ENCODE measurements around the gene VWA7. TPM values are rescaled to one million over a fixed set of nuclear protein-coding genes. Genes with fewer than 3 reads are reported as not detected.

VWA7 gene
- total RNA-seq, 1 donor: 0.36 TPM

GRCh38 chr6:31770860-31771259 lies 6.3 kb downstream of the VWA7 start:
- H2AFZ ChIP-seq (ENCODE audit: low read length): no peak overlapping the region
- no peaks in the 10 kb centered on the region for H3K9me3 ChIP-seq (ENCODE audit: low read depth, low read length)
- H3K36me3 ChIP-seq (ENCODE audit: insufficient read depth, low read length): no peaks in the 10 kb centered on the region
- no peak overlapping the region for H3K4me3 ChIP-seq (ENCODE audit: insufficient read depth, low read length)
- no peak overlapping the region for H3K4me2 ChIP-seq (ENCODE audit: insufficient read depth, low read length)
- DNase-seq (ENCODE audit: insufficient read length, low spot score, missing footprints): peak; percentile 54
- no peak for TF ChIP-seq CTCF (IDR thresholded peaks at IDR 0.05; ENCODE audit: extremely low read depth, low read depth, low read length)
- peaks cover 4% of the 10 kb centered on the region for H3K4me1 ChIP-seq (ENCODE audit: insufficient read depth, low read length)
- no peaks in the 10 kb centered on the region for H4K20me1 ChIP-seq (ENCODE audit: insufficient read depth, low read length)
- H3K27ac ChIP-seq (ENCODE audit: low read depth, low read length): no peak overlapping the region
- H3K27me3 ChIP-seq (ENCODE audit: insufficient read depth, low read length): no peaks in the 10 kb centered on the region
- H3K79me2 ChIP-seq (ENCODE audit: insufficient read depth, low read length): no peaks in the 10 kb centered on the region

DNA sequence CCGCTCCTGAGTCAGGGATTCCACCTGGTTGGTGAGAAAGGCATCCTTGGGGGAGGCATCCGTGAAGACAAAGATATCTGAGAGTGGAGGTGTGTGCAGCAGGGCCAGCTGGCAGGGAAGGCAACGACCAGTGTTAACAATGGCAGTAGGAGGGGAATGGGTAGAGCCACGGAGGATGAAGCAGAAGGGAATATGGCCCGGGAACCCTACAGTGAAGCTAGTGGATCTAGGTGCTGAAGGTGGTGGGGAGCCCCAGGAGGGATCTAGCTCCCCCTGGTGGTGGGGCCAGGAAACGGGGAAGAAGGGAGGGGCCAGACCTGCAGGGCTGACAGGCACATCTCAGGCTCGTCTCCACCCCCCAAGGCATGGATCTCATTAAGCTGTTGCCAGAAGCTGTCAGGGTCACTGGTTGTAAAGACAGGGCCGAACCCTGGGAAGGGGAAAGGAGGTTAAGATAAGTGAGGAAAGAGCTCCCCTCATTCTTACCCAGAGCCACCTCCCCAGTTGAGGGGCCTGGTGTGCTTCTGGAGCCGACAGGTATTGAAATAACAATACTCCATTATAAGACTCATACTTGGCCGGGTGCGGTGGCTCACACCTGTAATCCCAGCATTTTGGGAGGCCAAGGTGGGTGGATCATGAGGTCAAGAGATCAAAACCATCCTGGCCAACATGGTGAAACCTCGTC lies 7.3 kb downstream of the VWA7 start:
- TF ChIP-seq CTCF (IDR thresholded peaks at IDR 0.05; ENCODE audit: extremely low read depth, low read depth, low read length): peak; percentile 85
- H3K9me3 ChIP-seq (ENCODE audit: low read depth, low read length): no peaks in the 10 kb centered on the region
- H3K4me3 ChIP-seq (ENCODE audit: insufficient read depth, low read length): no peak overlapping the region
- H3K4me2 ChIP-seq (ENCODE audit: insufficient read depth, low read length): no peak overlapping the region
- H2AFZ ChIP-seq (ENCODE audit: low read length): no peak overlapping the region
- peak; percentile 97 for DNase-seq (ENCODE audit: insufficient read length, low spot score, missing footprints)
- H4K20me1 ChIP-seq (ENCODE audit: insufficient read depth, low read length): no peaks in the 10 kb centered on the region
- no peak overlapping the region for H3K27ac ChIP-seq (ENCODE audit: low read depth, low read length)
- no peaks in the 10 kb centered on the region for H3K79me2 ChIP-seq (ENCODE audit: insufficient read depth, low read length)
- no peaks in the 10 kb centered on the region for H3K27me3 ChIP-seq (ENCODE audit: insufficient read depth, low read length)
- H3K36me3 ChIP-seq (ENCODE audit: insufficient read depth, low read length): no peaks in the 10 kb centered on the region
- peaks cover 4% of the 10 kb centered on the region for H3K4me1 ChIP-seq (ENCODE audit: insufficient read depth, low read length)

GRCh38 chr6:31768363-31769257 lies 8.5 kb downstream of the VWA7 start:
- DNase-seq (ENCODE audit: insufficient read length, low spot score, missing footprints): peak; percentile 63
- H3K79me2 ChIP-seq (ENCODE audit: insufficient read depth, low read length): no peaks in the 10 kb centered on the region
- H3K9me3 ChIP-seq (ENCODE audit: low read depth, low read length): no peaks in the 10 kb centered on the region
- no peak overlapping the region for H3K4me3 ChIP-seq (ENCODE audit: insufficient read depth, low read length)
- H3K36me3 ChIP-seq (ENCODE audit: insufficient read depth, low read length): no peaks in the 10 kb centered on the region
- H2AFZ ChIP-seq (ENCODE audit: low read length): no peak overlapping the region
- no peak for TF ChIP-seq CTCF (IDR thresholded peaks at IDR 0.05; ENCODE audit: extremely low read depth, low read depth, low read length)
- H3K4me1 ChIP-seq (ENCODE audit: insufficient read depth, low read length): peaks cover 4% of the 10 kb centered on the region
- H3K4me2 ChIP-seq (ENCODE audit: insufficient read depth, low read length): no peak overlapping the region
- no peak overlapping the region for H3K27ac ChIP-seq (ENCODE audit: low read depth, low read length)
- no peaks in the 10 kb centered on the region for H4K20me1 ChIP-seq (ENCODE audit: insufficient read depth, low read length)
- H3K27me3 ChIP-seq (ENCODE audit: insufficient read depth, low read length): no peaks in the 10 kb centered on the region

- Histone ChIP-seq H3K79me2 (ENCODE audit: insufficient read depth, low read length) (no peaks in the 10 kb centered on the region), H3K4me1 (ENCODE audit: insufficient read depth, low read length) (peaks cover 4% of the 10 kb centered on the region), H3K36me3 (ENCODE audit: insufficient read depth, low read length) (peaks cover 3% of the 10 kb centered on the region), H3K4me3 (ENCODE audit: insufficient read depth, low read length) (no peak overlapping the region), H3K9me3 (ENCODE audit: low read depth, low read length) (no peaks in the 10 kb centered on the region), H3K27ac (ENCODE audit: low read depth, low read length) (no peak overlapping the region), H3K27me3 (ENCODE audit: insufficient read depth, low read length) (no peaks in the 10 kb centered on the region), H4K20me1 (ENCODE audit: insufficient read depth, low read length) (no peaks in the 10 kb centered on the region), H2AFZ (ENCODE audit: low read length) (no peak overlapping the region), H3K4me2 (ENCODE audit: insufficient read depth, low read length) (no peak overlapping the region)
- DNase-seq (ENCODE audit: insufficient read length, low spot score, missing footprints): peak; percentile 61
- no peak for TF ChIP-seq CTCF (IDR thresholded peaks at IDR 0.05; ENCODE audit: extremely low read depth, low read depth, low read length)
These were observed 10.0 kb downstream of the VWA7 start for GRCh38 chr6:31767096-31767645.

All from osteoblast (primary cell).